CD14-positive monocyte (primary cell): Measurements from ENCODE around the gene TLCD1. TPM values are rescaled to one million over a fixed set of nuclear protein-coding genes. Genes with fewer than 3 reads are reported as not detected.

Experiments
- DNase-seq, 3 donors: peaks; one replicate each; pipeline ENCODE4 v3.0.0-alpha.2; 2011 to 2022
- H2AFZ ChIP-seq: 2 replicates; pipeline ENCODE4 v1.6.0; 2012; ENCODE audit warnings: mild to moderate bottlenecking, low read depth, low read length, inconsistent platforms; ENCODE audit not compliant: insufficient read depth, poor library complexity, severe bottlenecking
- H3K27ac ChIP-seq, 2 donors: 1 replicate in 1 of 2; 2 replicates in 1 of 2; pipeline ENCODE4 v1.5.1; 2012 to 2013; ENCODE audit warnings: low read length in 2 of 2, control low read depth in 1 of 2, inconsistent platforms in 1 of 2, low read depth in 1 of 2, mild to moderate bottlenecking in 1 of 2
- H3K27me3 ChIP-seq, 2 donors: one replicate each; pipeline versions ENCODE4 v1.6.0 to v1.6.1; 2011 to 2013; ENCODE audit warnings: low read length in 2 of 2; ENCODE audit not compliant: control insufficient read depth in 2 of 2, insufficient read depth in 2 of 2
- H3K36me3 ChIP-seq, 2 donors: replicated peaks in 1 of 2; 1 replicate in 1 of 2; 2 replicates in 1 of 2; pipeline versions ENCODE4 v1.5.1 to v1.6.1; 2012 to 2013; ENCODE audit warnings: low read length in 2 of 2, control low read depth in 1 of 2, inconsistent platforms in 1 of 2, mild to moderate bottlenecking in 1 of 2; ENCODE audit not compliant: insufficient read depth in 2 of 2, control insufficient read depth in 1 of 2
- H3K4me1 ChIP-seq, 2 donors: 1 replicate in 1 of 2; 2 replicates in 1 of 2; pipeline versions ENCODE4 v1.5.1 to v1.6.1; 2012 to 2013; ENCODE audit warnings: low read length in 2 of 2, control low read depth in 1 of 2, inconsistent platforms in 1 of 2, mild to moderate bottlenecking in 1 of 2, moderate library complexity in 1 of 2; ENCODE audit not compliant: insufficient read depth in 2 of 2, control insufficient read depth in 1 of 2
- H3K4me2 ChIP-seq: replicated peaks from 2 replicates; pipeline ENCODE3; 2012; ENCODE audit warnings: low read length, moderate library complexity, mild to moderate bottlenecking; ENCODE audit not compliant: poor library complexity, severe bottlenecking; ENCODE audit errors: extremely low read depth
- H3K4me3 ChIP-seq, 3 experiments: fragments of 200-600 bp in 1 of 3; sonication (generic) in 1 of 3; replicated peaks in 1 of 3; 1 replicate in 2 of 3; 2 replicates in 1 of 3; pipeline ENCODE4 v1.5.1; 2011 to 2013; ENCODE audit warnings: low read length in 3 of 3, mild to moderate bottlenecking in 3 of 3, control low read depth in 2 of 3, low read depth in 2 of 3, inconsistent platforms in 1 of 3, moderate library complexity in 1 of 3
- H3K79me2 ChIP-seq: 2 replicates; pipeline ENCODE4 v1.6.0; 2012; ENCODE audit warnings: mild to moderate bottlenecking, control low read depth, inconsistent platforms, low read length, moderate library complexity; ENCODE audit not compliant: insufficient read depth
- H3K9ac ChIP-seq: 2 replicates; pipeline ENCODE4 v1.6.0; 2017; ENCODE audit warnings: low read length, mild to moderate bottlenecking; ENCODE audit not compliant: insufficient read depth, poor library complexity, severe bottlenecking
- H3K9me3 ChIP-seq, 2 donors: replicated peaks in 1 of 2; 1 replicate in 1 of 2; 2 replicates in 1 of 2; pipeline versions ENCODE4 v1.5.1 to v1.6.1; 2012 to 2013; ENCODE audit warnings: low read length in 2 of 2, control low read depth in 1 of 2; ENCODE audit not compliant: control insufficient read depth in 1 of 2, insufficient read depth in 1 of 2
- H4K20me1 ChIP-seq: 2 replicates; pipeline ENCODE4 v1.6.0; 2012; ENCODE audit warnings: mild to moderate bottlenecking, low read length, control low read depth, moderate library complexity; ENCODE audit not compliant: insufficient read depth
- H3K27ac Mint-ChIP-seq, 7 donors: one replicate each; pipeline ENCODE4 v1.8.0; 2020; ENCODE audit warnings: mild to moderate bottlenecking in 7 of 7, mixed read lengths in 7 of 7, moderate library complexity in 6 of 7, inconsistent platforms in 2 of 7
- H3K27me3 Mint-ChIP-seq, 3 donors: one replicate each; pipeline ENCODE4 v1.8.0; 2021 to 2022; ENCODE audit warnings: low read depth in 3 of 3, mild to moderate bottlenecking in 3 of 3, mixed read lengths in 3 of 3, moderate library complexity in 3 of 3, inconsistent platforms in 1 of 3
- H3K36me3 Mint-ChIP-seq, 2 donors: one replicate each; pipeline ENCODE4 v1.8.0; 2020; ENCODE audit warnings: mixed read lengths in 2 of 2, inconsistent platforms in 1 of 2, mild to moderate bottlenecking in 1 of 2
- H3K4me1 Mint-ChIP-seq: one replicate; pipeline ENCODE4 v1.8.0; 2020; ENCODE audit warnings: mild to moderate bottlenecking, mixed read lengths
- H3K4me3 Mint-ChIP-seq, 2 donors: one replicate each; pipeline ENCODE4 v1.8.0; 2020; ENCODE audit warnings: mild to moderate bottlenecking in 2 of 2, mixed read lengths in 2 of 2, moderate library complexity in 1 of 2
- H3K9me3 Mint-ChIP-seq, 7 donors: one replicate each; pipeline ENCODE4 v1.8.0; 2020 to 2022; ENCODE audit warnings: mixed read lengths in 7 of 7, mild to moderate bottlenecking in 6 of 7, moderate library complexity in 6 of 7, inconsistent platforms in 2 of 7
- WGBS: methylation state at CpG from one replicate; pipeline ENCODE4 v1.1.5; 2013; ENCODE audit warnings: missing lambda C conversion rate; ENCODE audit not compliant: insufficient coverage; 5-methylcytosine and 5-hydroxymethylcytosine counted together
- intact Hi-C, 2 donors: fragments of 100-400 bp; cut with micrococcal nuclease; formaldehyde crosslinking; loops; one replicate each; pipeline versions ENCODE4 v1.15.0 to v1.15.1; 2023
- polyA plus RNA-seq, 3 donors: library from polyadenylated mRNA; depleted of rRNA in 1 of 3; unstranded in 2 of 3; stranded (reverse) in 1 of 3; fragments of 300-500 nt in 2 of 3; fragments of >200 nt in 1 of 3; fragmentation: Illumina TruSeq in 2 of 3; gene quantifications; 1 replicate in 2 of 3; 2 replicates in 1 of 3; pipeline ENCODE4 v1.2.3, GENCODE V29; 2012 to 2021
- TF ChIP-seq, protein P1 (sequence below): fragments of 200-600 bp; IDR thresholded peaks from one replicate; pipeline ENCODE4 v1.8.0; 2022; ENCODE audit warnings: antibody characterized with exemption, mild to moderate bottlenecking

The TLCD1 gene
- polyA plus RNA-seq, 3 donors = 0.79 TPM; not detected in 2

DNA sequence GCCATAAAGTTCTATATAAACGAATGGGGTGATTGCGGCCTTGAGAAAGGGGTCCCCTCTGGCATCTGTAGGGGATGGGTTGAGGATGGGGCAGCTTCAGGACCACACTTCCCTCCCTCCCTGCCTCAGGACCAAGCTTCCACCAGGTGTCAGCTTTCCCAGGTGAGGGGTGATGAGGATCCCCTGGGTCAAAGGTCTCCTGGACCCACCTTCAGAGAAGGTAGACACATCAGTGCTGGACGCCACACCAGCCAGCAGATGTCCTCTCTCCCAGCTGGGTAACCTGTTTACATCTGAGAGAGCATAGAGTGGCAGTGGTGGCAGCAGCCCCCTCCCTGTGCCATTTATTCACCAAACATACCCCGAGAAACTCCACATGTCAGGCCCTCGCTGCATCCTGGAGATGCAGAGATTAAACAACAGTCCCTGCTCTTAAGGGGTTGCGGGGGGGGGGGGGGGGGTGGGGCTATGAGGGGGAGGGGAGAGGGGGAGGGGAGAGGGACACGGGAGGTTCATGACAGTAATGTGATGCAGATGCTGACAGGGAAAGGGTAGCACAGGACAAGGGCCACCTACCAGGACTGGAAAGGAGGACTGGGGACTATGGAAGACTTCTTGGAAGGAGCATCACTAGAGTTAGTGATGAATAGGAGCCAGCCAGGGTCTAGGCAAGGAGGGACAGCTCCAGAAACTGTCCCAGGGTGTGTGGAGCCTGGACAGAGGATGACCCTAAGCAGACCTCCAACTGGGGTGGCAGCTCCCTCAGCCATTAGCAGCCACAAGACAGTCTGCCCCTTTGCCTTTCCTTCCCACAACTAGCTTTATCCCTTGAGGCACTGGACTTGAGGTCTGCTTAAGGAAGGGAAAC, 19.3 kb downstream of the TLCD1 start:
- TF ChIP-seq, protein P1, sequence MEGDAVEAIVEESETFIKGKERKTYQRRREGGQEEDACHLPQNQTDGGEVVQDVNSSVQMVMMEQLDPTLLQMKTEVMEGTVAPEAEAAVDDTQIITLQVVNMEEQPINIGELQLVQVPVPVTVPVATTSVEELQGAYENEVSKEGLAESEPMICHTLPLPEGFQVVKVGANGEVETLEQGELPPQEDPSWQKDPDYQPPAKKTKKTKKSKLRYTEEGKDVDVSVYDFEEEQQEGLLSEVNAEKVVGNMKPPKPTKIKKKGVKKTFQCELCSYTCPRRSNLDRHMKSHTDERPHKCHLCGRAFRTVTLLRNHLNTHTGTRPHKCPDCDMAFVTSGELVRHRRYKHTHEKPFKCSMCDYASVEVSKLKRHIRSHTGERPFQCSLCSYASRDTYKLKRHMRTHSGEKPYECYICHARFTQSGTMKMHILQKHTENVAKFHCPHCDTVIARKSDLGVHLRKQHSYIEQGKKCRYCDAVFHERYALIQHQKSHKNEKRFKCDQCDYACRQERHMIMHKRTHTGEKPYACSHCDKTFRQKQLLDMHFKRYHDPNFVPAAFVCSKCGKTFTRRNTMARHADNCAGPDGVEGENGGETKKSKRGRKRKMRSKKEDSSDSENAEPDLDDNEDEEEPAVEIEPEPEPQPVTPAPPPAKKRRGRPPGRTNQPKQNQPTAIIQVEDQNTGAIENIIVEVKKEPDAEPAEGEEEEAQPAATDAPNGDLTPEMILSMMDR = no peak
- no peaks in the 10 kb centered on the region for H3K79me2 ChIP-seq
- no peaks in the 10 kb centered on the region for H3K9me3 ChIP-seq
- peaks cover 7% of the 10 kb centered on the region for H4K20me1 ChIP-seq
- H3K4me2 ChIP-seq = no peak overlapping the region
- H3K36me3 ChIP-seq = peaks cover 28 to 41% of the 10 kb centered on the region in 2 donors
- Mint-ChIP-seq H3K9me3 (no peaks in the 10 kb centered on the region), H3K4me3 (no peak overlapping the region), H3K4me1 (peaks cover 10% of the 10 kb centered on the region), H3K27ac (peak overlapping the region in 2 of 7 donors; percentile 20 to 60), H3K27me3 (peaks cover 0 to 6% (median 1%) of the 10 kb centered on the region in 3 donors), H3K36me3 (peaks cover 38 to 42% of the 10 kb centered on the region in 2 donors)
- intact Hi-C loops = no loop called here
- H3K27ac ChIP-seq = no peak overlapping the region
- H3K9ac ChIP-seq = no peak overlapping the region
- H2AFZ ChIP-seq = no peak overlapping the region
- H3K4me3 ChIP-seq = no peak overlapping the region
- DNase-seq = no peak
- peaks cover 7 to 8% of the 10 kb centered on the region in 2 donors for H3K4me1 ChIP-seq
- H3K27me3 ChIP-seq = no peaks in the 10 kb centered on the region
- WGBS = no CpG with 5 or more reads among the region's 7 CpGs

DNA sequence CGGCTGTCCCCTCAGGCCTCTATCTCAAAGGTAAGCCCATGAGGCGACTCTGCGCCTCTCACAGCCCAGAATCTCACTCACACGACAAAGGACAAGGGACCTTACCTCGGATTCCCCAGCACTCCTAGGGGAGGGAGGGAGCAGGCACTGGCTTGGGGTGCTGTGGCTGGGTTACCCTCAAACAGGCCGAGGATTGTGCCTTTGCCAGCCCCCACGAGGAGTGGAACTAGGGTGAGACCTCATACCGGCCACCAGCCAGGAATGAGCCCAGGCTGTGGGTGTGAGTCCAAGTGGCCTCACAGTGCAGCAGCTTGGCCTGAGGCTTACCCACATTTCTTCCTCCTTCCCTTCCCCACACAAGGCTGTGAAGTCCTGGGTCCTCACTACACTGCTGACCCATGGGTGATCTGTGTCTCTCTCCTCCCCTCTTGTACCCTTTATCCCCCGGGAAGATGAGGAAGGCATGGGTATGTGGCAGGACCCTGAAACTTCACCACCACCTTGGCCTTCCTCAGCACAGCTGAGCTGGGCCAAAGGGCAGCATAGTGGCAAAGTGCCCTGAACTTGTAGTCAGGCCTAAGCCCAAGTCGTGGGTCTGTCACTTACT, 20.2 kb downstream of the TLCD1 start:
- Histone ChIP-seq H4K20me1 (peaks cover 7% of the 10 kb centered on the region), H3K4me2 (no peak overlapping the region), H3K4me3 (no peak overlapping the region), H3K9ac (no peak overlapping the region), H3K79me2 (no peaks in the 10 kb centered on the region), H3K27ac (no peak overlapping the region), H3K9me3 (no peaks in the 10 kb centered on the region), H3K4me1 (peaks cover 4% of the 10 kb centered on the region in 2 donors), H3K36me3 (peaks cover 37 to 49% of the 10 kb centered on the region in 2 donors), H2AFZ (no peak overlapping the region), H3K27me3 (no peaks in the 10 kb centered on the region)
- Mint-ChIP-seq H3K9me3 (no peaks in the 10 kb centered on the region), H3K27me3 (peaks cover 0 to 6% (median 2%) of the 10 kb centered on the region in 3 donors), H3K36me3 (peaks cover 47 to 51% of the 10 kb centered on the region in 2 donors), H3K4me1 (peaks cover 8% of the 10 kb centered on the region), H3K27ac (peak overlapping the region in 4 of 7 donors; percentile 19 to 59 (median 39)), H3K4me3 (no peak overlapping the region)
- no peak for DNase-seq
- intact Hi-C loops = no loop called here
- TF ChIP-seq, protein P1 = no peak
- WGBS = 100% methylated on average over 1 of the region's 10 CpGs
